HL-60 (cell line): Measurements from ENCODE around the gene EOMES.

Experiments used
- DNase-seq, 2 experiments: peaks; one replicate each; pipeline ENCODE4 v3.0.0-alpha.2; 2010 to 2020; ENCODE audit warnings: low read depth in 1 of 2, low spot score in 1 of 2
- H3K27ac ChIP-seq: fragments of 250-450 bp; sonication (Bioruptor Pico); replicated peaks from 2 replicates; pipeline ENCODE4 v1.5.1; 2020; ENCODE audit warnings: mild to moderate bottlenecking, moderate library complexity
- H3K27me3 ChIP-seq: fragments of 250-450 bp; sonication (Bioruptor Pico); 2 replicates; pipeline ENCODE4 v1.5.1; 2021; ENCODE audit warnings: mild to moderate bottlenecking, moderate library complexity; ENCODE audit not compliant: insufficient read depth, poor library complexity, severe bottlenecking
- H3K4me3 ChIP-seq: replicated peaks from 2 replicates; pipeline ENCODE4 v1.5.1; 2011; ENCODE audit warnings: mild to moderate bottlenecking, control low read depth, low read length; ENCODE audit not compliant: insufficient read depth
- GABPA ChIP-seq: IDR thresholded peaks from 2 replicates; pipeline ENCODE4 v1.6.1; 2012; ENCODE audit warnings: low read depth
- POLR2AphosphoS5 ChIP-seq: IDR thresholded peaks from 2 replicates; pipeline ENCODE4 v1.6.1; 2012; ENCODE audit warnings: low read depth
- SPI1 ChIP-seq: IDR thresholded peaks from 2 replicates; pipeline ENCODE4 v1.6.1; 2012; ENCODE audit warnings: low read depth, mild to moderate bottlenecking, borderline replicate concordance
- TF ChIP-seq, protein P1 (sequence below): IDR thresholded peaks from one replicate; pipeline ENCODE4 v1.5.1; 2011; ENCODE audit warnings: low read length, control low read depth, inconsistent platforms; ENCODE audit not compliant: insufficient read depth
- TF ChIP-seq, protein P2 (sequence below): IDR thresholded peaks from 2 replicates; pipeline ENCODE4 v1.6.1; 2012; ENCODE audit warnings: low read depth; ENCODE audit not compliant: insufficient replicate concordance

The EOMES gene

DNA sequence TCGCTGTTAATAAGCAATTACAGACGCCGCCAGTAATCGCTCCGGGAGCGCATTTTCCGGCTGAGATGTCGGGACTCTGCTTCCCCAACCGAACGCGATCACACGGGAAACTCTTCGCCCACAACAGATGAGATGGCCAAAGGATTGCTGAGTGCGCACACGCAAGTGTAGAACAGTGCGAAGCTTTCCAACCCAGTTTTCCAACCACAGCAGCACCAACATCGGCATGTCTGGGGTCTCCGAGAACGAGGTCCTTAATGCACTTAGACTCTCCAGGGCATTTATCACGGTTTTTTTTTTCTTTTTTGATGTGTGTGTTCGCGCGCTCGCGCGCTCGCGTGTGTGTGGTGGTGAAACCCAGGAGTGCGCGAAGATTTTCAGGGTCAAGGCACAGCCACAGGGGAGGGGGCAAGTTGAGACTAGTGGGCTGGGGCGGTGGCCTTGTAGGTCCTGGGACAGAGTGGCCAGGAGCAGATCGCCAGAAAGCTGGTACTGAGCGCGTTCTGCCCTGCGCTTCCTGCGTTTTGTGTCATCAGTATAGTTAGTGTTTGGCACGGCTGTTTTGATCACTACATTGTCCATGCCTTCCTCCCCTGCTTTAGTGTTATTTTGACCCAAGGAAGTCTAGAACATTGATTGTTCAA, 1.8 kb upstream of the EOMES start:
- Histone ChIP-seq H3K27ac (no peak overlapping the region), H3K27me3 (peaks cover 81% of the 10 kb centered on the region), H3K4me3 (no peak overlapping the region)
- TF ChIP-seq SPI1, result no peak
- TF ChIP-seq, protein P1, sequence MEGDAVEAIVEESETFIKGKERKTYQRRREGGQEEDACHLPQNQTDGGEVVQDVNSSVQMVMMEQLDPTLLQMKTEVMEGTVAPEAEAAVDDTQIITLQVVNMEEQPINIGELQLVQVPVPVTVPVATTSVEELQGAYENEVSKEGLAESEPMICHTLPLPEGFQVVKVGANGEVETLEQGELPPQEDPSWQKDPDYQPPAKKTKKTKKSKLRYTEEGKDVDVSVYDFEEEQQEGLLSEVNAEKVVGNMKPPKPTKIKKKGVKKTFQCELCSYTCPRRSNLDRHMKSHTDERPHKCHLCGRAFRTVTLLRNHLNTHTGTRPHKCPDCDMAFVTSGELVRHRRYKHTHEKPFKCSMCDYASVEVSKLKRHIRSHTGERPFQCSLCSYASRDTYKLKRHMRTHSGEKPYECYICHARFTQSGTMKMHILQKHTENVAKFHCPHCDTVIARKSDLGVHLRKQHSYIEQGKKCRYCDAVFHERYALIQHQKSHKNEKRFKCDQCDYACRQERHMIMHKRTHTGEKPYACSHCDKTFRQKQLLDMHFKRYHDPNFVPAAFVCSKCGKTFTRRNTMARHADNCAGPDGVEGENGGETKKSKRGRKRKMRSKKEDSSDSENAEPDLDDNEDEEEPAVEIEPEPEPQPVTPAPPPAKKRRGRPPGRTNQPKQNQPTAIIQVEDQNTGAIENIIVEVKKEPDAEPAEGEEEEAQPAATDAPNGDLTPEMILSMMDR, result no peak
- no peak for TF ChIP-seq GABPA
- TF ChIP-seq POLR2AphosphoS5, result no peak
- TF ChIP-seq, protein P2, sequence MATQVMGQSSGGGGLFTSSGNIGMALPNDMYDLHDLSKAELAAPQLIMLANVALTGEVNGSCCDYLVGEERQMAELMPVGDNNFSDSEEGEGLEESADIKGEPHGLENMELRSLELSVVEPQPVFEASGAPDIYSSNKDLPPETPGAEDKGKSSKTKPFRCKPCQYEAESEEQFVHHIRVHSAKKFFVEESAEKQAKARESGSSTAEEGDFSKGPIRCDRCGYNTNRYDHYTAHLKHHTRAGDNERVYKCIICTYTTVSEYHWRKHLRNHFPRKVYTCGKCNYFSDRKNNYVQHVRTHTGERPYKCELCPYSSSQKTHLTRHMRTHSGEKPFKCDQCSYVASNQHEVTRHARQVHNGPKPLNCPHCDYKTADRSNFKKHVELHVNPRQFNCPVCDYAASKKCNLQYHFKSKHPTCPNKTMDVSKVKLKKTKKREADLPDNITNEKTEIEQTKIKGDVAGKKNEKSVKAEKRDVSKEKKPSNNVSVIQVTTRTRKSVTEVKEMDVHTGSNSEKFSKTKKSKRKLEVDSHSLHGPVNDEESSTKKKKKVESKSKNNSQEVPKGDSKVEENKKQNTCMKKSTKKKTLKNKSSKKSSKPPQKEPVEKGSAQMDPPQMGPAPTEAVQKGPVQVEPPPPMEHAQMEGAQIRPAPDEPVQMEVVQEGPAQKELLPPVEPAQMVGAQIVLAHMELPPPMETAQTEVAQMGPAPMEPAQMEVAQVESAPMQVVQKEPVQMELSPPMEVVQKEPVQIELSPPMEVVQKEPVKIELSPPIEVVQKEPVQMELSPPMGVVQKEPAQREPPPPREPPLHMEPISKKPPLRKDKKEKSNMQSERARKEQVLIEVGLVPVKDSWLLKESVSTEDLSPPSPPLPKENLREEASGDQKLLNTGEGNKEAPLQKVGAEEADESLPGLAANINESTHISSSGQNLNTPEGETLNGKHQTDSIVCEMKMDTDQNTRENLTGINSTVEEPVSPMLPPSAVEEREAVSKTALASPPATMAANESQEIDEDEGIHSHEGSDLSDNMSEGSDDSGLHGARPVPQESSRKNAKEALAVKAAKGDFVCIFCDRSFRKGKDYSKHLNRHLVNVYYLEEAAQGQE, result no peak
- no peak for DNase-seq

DNA sequence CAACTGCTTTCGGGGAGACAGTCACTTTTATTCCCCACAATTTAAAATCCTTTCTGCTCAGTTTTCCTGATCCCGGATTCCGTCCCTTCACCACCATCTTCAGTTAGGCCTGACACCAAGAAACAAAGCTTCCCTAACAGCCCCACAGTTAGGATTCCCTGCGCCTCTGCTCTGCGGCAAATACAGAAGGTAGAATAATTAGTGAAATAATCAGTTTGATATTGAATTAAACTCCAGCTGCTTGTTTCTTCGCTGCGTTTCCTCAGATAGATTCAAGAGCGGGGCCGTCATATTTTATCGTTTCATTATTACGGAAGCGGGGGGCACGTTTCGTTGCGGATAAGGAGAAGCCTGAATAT, 1.3 kb upstream of the EOMES start:
- Histone ChIP-seq H3K27me3 (peaks cover 76% of the 10 kb centered on the region), H3K4me3 (no peak overlapping the region), H3K27ac (no peak overlapping the region)
- no peak for DNase-seq
- TF ChIP-seq POLR2AphosphoS5 (no peak), GABPA (no peak), SPI1 (no peak)
- TF ChIP-seq, protein P1, result no peak
- TF ChIP-seq, protein P2, result no peak

DNA sequence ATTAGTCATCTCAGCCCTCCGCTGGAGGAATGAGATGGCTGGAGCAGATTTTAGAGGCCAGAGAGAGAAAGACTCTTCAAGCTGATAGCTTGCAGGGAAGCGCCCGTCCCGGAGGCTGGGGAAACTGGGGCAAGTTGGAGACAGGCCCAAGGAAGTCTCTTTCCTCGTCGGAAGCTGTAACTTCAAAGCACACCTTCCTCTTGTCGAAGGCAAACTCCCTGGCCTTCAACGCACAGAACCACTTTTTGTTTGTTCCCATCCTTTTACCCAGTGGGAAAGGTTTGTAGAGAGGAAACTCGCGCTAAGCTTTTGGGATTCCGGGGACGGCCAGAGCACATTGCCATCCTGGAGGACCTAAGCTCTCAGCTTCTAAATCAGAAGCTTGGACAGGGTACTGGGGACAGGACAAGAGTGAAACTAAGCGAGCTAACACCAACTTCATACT, 900 bp upstream of the EOMES start:
- TF ChIP-seq, protein P1, result no peak
- TF ChIP-seq SPI1 (no peak), POLR2AphosphoS5 (no peak), GABPA (no peak)
- TF ChIP-seq, protein P2, result no peak
- peaks cover 76% of the 10 kb centered on the region for H3K27me3 ChIP-seq
- DNase-seq, result no peak
- H3K4me3 ChIP-seq, result no peak overlapping the region
- H3K27ac ChIP-seq, result no peak overlapping the region
